ENCODE measurements around the gene EML5. TPM values are rescaled to one million over a fixed set of nuclear protein-coding genes. Genes with fewer than 3 reads are reported as not detected.

EML5 gene
- total and polyA plus RNA-seq, 2 donors (not counting 3 experiments of a cell fraction or from before 2014, with no cell fraction given) = not detected

DNA sequence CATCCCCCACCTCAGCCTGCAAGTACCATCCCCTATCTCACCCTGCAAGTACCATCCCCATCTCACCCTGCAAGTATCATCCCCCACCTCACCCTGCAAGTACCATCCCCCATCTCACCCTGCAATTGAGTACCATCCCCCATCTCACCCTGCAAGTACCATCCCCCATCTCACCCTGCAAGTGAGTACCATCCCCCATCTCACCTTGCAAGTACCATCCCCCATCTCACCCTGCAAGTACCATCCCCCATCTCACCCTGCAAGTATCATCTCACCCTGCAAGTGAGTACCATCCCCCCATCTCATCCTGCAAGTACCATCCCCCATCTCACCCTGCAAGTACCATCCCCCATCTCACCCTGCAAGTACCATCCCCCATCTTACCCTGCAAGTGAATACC is 184.9 kb downstream of the EML5 start:
- dilution Hi-C loops (cut with MboI; ENCODE audit: extremely low pct_ligation_motif_present, low sequenced_read_pairs) = no loop called here
- FAIRE-seq = no peak

More for the DNA sequence above, 184.9 kb downstream of the EML5 start:
- no peak for DNase-seq (ENCODE audit: low read depth, low spot score)
- no peak overlapping the region for H3K4me3 ChIP-seq (replicated peaks in 1 of 3; ENCODE audit: insufficient read depth in 1 of 3, low read depth in 1 of 3, low read length in 3 of 3)
- no peaks in the 10 kb centered on the region for H3K79me2 ChIP-seq (ENCODE audit: control insufficient read depth, insufficient read depth, low read length)
- no TSS peak for BruUV-seq (replicated peaks)
- H3K36me3 ChIP-seq (ENCODE audit: control insufficient read depth in 2 of 2, extremely low read depth in 1 of 2, insufficient read depth in 2 of 2, low read length in 2 of 2) = peaks cover 13 to 30% of the 10 kb centered on the region in 2 experiments
- no peak overlapping the region for H3K4me2 ChIP-seq (ENCODE audit: insufficient read depth, low read length)
- no peaks in the 10 kb centered on the region for H3K27me3 ChIP-seq (ENCODE audit: control insufficient read depth in 2 of 2, insufficient read depth in 2 of 2, low read length in 2 of 2)
- H4K20me1 ChIP-seq (replicated peaks; ENCODE audit: control insufficient read depth, extremely low read depth, insufficient read depth, low read length) = no peaks in the 10 kb centered on the region
- H3K4me1 ChIP-seq (ENCODE audit: control insufficient read depth, extremely low read depth, insufficient read depth, low read length) = peaks cover 15% of the 10 kb centered on the region
- H2AFZ ChIP-seq (ENCODE audit: low read depth, low read length) = no peak overlapping the region
- H3K27ac ChIP-seq (ENCODE audit: insufficient read depth, low read depth, low read length) = no peak overlapping the region
- intact Hi-C loops (cut with micrococcal nuclease) = no loop called here
- H3K9ac ChIP-seq (replicated peaks; ENCODE audit: extremely low read depth, insufficient read depth, low read length) = no peak overlapping the region
- ChIA-PET POLR2A (no interaction called here), CTCF (no interaction called here)
- H3K9me1 ChIP-seq (replicated peaks; ENCODE audit: control insufficient read depth, extremely low read depth, insufficient read depth, low read length) = no peaks in the 10 kb centered on the region
- no peaks in the 10 kb centered on the region for H3K9me3 ChIP-seq (replicated peaks; ENCODE audit: control insufficient read depth, insufficient read depth, low read length)
- TF ChIP-seq, protein P1, sequence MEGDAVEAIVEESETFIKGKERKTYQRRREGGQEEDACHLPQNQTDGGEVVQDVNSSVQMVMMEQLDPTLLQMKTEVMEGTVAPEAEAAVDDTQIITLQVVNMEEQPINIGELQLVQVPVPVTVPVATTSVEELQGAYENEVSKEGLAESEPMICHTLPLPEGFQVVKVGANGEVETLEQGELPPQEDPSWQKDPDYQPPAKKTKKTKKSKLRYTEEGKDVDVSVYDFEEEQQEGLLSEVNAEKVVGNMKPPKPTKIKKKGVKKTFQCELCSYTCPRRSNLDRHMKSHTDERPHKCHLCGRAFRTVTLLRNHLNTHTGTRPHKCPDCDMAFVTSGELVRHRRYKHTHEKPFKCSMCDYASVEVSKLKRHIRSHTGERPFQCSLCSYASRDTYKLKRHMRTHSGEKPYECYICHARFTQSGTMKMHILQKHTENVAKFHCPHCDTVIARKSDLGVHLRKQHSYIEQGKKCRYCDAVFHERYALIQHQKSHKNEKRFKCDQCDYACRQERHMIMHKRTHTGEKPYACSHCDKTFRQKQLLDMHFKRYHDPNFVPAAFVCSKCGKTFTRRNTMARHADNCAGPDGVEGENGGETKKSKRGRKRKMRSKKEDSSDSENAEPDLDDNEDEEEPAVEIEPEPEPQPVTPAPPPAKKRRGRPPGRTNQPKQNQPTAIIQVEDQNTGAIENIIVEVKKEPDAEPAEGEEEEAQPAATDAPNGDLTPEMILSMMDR (IDR thresholded peaks at IDR 0.05; ENCODE audit: extremely low read depth in 1 of 2, insufficient read depth in 1 of 2, low read depth in 1 of 2, low read length in 2 of 2) = no peak
- TF ChIP-seq, protein P2, sequence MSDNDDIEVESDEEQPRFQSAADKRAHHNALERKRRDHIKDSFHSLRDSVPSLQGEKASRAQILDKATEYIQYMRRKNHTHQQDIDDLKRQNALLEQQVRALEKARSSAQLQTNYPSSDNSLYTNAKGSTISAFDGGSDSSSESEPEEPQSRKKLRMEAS (IDR thresholded peaks at IDR 0.05; ENCODE audit: insufficient read depth, insufficient read length) = no peak
- TF ChIP-seq MYC (IDR thresholded peaks at IDR 0.05; ENCODE audit: low read depth, low read length) (no peak), POLR2AphosphoS5 (IDR thresholded peaks at IDR 0.05; ENCODE audit: insufficient read depth, low read depth, low read length) (no peak), FOS (IDR thresholded peaks at IDR 0.05; ENCODE audit: borderline replicate concordance, insufficient read depth, low read length) (no peak), EZH2 (IDR thresholded peaks at IDR 0.05; ENCODE audit: borderline replicate concordance, low read depth, low read length, severe bottlenecking) (no peak), POLR2A (IDR thresholded peaks at IDR 0.05; ENCODE audit: low read depth, low read length) (no peak), GATA2 (IDR thresholded peaks at IDR 0.05; ENCODE audit: insufficient read depth, insufficient read length, low read depth, low read length) (no peak), JUN (IDR thresholded peaks at IDR 0.05; ENCODE audit: borderline replicate concordance, insufficient read depth, insufficient read length, low read depth) (no peak)

Measured in endothelial cell of umbilical vein (primary cell).